BE2C (cell line): Measurements from ENCODE around the gene PA2G4.

Experiments
- DNase-seq: peaks from one replicate; pipeline ENCODE4 v3.0.0-alpha.2; 2020
- H3K27me3 ChIP-seq: fragments of 250-450 bp; sonication (Bioruptor Pico); 2 replicates; pipeline ENCODE4 v1.5.1; 2020; ENCODE audit warnings: mild to moderate bottlenecking
- H3K36me3 ChIP-seq: fragments of 250-450 bp; sonication (Bioruptor Pico); 2 replicates; pipeline ENCODE4 v1.5.1; 2020; ENCODE audit warnings: mild to moderate bottlenecking
- H3K4me1 ChIP-seq: fragments of 250-450 bp; sonication (Bioruptor Pico); 2 replicates; pipeline ENCODE4 v1.5.1; 2020
- H3K4me3 ChIP-seq: 2 replicates; pipeline ENCODE4 v1.5.1; 2011; ENCODE audit warnings: low read depth, low read length
- H3K9me3 ChIP-seq: fragments of 250-450 bp; sonication (Bioruptor Pico); 2 replicates; pipeline ENCODE4 v1.5.1; 2020
- CTCF ChIP-seq: IDR thresholded peaks from 2 replicates; pipeline ENCODE4 v1.5.1; 2012; ENCODE audit warnings: mild to moderate bottlenecking, low read depth, low read length

Gene PA2G4

DNA sequence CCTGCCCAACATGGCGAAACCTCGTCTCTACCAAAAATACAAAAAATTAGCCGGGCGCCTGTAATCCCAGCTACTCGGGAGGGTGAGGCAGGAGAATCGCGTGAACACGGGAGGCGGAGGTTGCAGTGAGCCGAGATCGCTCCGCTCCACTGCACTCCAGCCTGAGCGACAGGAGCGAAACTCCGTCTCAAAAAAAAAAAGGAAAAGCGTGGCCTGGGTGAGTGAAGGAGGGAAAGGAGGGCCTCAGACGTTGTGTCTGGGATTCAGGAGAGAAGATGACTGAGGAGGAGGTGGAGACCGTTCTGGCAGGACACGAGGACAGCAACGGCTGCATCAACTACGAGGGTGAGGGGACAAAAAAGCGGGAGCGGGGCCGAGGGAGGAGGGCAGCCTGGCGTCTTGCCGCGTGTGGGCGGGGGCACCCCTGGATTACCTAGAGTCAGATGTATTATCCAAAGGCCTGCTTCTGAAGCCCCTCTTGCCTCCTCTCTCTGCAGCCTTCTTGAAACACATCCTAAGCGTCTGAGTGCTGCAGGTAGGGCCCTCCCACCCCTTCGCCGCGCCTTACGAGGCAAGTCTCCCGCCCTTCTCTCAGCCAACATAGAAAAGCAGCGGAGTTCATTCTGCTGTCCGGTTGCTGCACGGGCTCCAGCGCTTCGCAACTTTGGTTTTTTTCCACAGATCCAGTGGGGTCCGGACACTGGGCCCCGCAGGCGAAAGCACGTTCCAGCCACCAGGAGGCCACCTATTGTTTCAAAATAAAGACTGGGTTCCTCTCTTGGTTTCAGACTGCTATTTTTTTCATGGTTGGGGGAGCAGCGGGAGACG lies 53.1 kb downstream of the PA2G4 start:
- H3K27me3 ChIP-seq = no peaks in the 10 kb centered on the region
- H3K36me3 ChIP-seq = peaks cover 40% of the 10 kb centered on the region
- H3K9me3 ChIP-seq = no peaks in the 10 kb centered on the region
- H3K4me3 ChIP-seq = peak overlapping the region; percentile 92
- DNase-seq = peak; percentile 79
- peaks cover 3% of the 10 kb centered on the region for H3K4me1 ChIP-seq
- peak; percentile 62 for TF ChIP-seq CTCF

DNA sequence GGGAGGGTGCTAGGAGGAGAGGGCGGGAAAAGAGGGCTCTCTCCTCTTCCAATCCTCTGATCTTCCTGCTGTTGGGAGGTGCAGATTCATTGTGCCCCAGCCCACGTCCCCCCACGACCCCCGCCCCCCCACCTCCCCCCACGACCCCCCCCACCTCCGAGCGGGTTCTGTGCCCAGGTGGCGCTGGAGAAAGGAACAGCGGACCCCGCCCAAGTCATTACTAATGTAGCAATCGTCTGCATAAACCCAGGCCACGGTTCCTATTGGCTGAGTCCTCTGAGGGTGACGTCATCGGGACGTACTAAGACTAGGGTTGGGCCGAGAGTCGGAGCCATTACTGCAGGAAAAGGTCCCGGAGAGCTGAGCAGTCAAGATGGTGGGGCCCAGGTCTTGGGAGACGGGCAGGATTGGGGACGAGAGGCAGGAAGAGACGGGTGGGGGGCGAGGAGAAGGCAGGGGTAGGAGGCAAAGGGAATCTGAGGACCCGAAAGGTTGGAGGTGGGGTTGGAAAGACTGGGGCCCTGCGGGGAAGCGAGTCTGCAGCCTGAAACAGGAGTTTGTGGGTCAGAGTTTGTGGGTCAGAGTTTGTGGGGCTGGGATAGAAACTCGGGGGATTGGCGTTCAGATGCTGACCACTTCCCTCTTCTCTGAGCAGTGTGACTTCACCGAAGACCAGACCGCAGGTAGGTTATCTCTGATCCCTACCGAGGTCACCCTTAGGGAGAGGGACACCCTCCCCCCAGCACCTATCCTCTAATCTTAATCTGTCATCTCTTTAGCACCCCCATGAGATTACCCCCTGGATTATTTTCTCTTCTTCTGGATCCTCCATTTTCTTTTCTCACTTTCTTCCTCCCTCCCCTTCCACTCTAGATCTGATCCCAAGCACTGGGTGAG lies 53.9 kb downstream of the PA2G4 start, which contains the start of gene MYL6:
MYL6 (plus strand) TSS at position 331 of the 897 bp plus-strand sequence; CDS start at position 374, 43 bp downstream.
- no peak for TF ChIP-seq CTCF
- Histone ChIP-seq H3K4me1 (no peaks in the 10 kb centered on the region; the same call in 1 of the 2 replicates), H3K4me3 (peak within 1 kb of the TSS; percentile 92), H3K36me3 (peaks cover 44% of the 10 kb centered on the region), H3K9me3 (no peaks in the 10 kb centered on the region), H3K27me3 (no peaks in the 10 kb centered on the region)
- peak; percentile 96 for DNase-seq

GRCh38 chr12:56158926-56159461 lies 54.6 kb downstream of the PA2G4 start:
- Histone ChIP-seq H3K9me3 (no peaks in the 10 kb centered on the region), H3K4me3 (peak overlapping the region; percentile 92), H3K36me3 (peaks cover 51% of the 10 kb centered on the region), H3K27me3 (no peaks in the 10 kb centered on the region; the same call in 1 of the 2 replicates), H3K4me1 (no peaks in the 10 kb centered on the region; the same call in 1 of the 2 replicates)
- peak; percentile 57 for DNase-seq
- no peak for TF ChIP-seq CTCF

DNA sequence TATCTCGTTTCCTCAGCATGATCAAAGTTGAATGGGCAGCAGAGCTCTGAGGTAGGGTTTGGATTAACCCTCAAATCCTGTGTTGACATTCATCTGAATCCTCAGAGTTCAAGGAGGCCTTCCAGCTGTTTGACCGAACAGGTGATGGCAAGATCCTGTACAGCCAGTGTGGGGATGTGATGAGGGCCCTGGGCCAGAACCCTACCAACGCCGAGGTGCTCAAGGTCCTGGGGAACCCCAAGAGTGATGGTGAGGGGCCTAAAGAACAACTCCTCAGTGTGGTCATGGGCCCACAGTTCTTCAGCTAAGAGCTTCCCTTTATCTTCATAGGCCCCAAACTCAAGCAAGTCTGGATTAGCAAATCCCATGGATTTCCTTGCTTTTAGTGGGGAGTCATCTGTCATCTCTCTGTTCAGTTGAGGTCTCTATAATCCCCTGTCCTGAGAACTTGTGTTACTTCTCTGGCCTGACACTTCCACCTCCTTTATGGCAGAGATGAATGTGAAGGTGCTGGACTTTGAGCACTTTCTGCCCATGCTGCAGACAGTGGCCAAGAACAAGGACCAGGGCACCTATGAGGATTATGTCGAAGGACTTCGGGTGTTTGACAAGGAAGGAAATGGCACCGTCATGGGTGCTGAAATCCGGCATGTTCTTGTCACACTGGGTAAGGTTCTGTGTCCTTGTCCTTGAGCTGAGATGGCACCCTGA lies 55.3 kb downstream of the PA2G4 start:
- peak overlapping the region; percentile 92 for H3K4me3 ChIP-seq
- no peaks in the 10 kb centered on the region for H3K9me3 ChIP-seq
- no peaks in the 10 kb centered on the region; the same call in 1 of the 2 replicates for H3K27me3 ChIP-seq
- no peak for DNase-seq
- H3K36me3 ChIP-seq = peaks cover 58% of the 10 kb centered on the region
- TF ChIP-seq CTCF = no peak
- H3K4me1 ChIP-seq = no peaks in the 10 kb centered on the region; the same call in 1 of the 2 replicates

DNA sequence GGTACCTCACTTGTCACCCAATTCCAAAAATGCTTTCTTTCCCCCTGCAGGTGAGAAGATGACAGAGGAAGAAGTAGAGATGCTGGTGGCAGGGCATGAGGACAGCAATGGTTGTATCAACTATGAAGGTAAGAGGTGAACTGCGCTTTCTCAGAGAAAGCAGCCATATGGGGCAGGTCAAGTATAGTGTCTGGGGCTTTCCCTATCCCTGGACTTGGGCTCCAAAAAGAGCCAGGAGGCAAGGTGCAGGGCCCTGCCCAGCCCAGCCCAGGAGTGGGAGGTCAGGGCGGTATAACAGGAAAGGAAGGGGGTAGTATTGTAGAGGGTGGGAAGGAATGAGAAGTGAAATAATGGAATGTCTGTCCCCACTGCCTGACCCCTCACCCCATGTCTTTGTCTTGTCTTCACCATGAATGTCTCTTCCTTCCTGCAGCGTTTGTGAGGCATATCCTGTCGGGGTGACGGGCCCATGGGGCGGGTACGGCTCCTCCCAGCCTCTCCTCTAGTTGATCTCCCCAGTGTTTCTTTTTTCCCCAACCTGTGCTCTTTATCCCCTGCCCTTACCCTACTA lies 55.9 kb downstream of the PA2G4 start:
- H3K4me3 ChIP-seq = peak overlapping the region; percentile 92
- no peak for TF ChIP-seq CTCF
- H3K36me3 ChIP-seq = peaks cover 60% of the 10 kb centered on the region
- no peaks in the 10 kb centered on the region; the same call in 1 of the 2 replicates for H3K27me3 ChIP-seq
- no peaks in the 10 kb centered on the region for H3K9me3 ChIP-seq
- no peak for DNase-seq
- no peaks in the 10 kb centered on the region; the same call in 1 of the 2 replicates for H3K4me1 ChIP-seq
